HepG2 (cell line): ENCODE measurements around the gene ZNF19. TPM values are rescaled to one million over a fixed set of nuclear protein-coding genes. Genes with fewer than 3 reads are reported as not detected.

Experiments
- ARID4A ChIP-seq: sonication (generic); formaldehyde crosslinking; IDR thresholded peaks from 2 replicates; pipeline ENCODE4 v1.5.0; 2020; ENCODE audit warnings: mild to moderate bottlenecking, missing genetic modification reagents, borderline replicate concordance
- CREB1 ChIP-seq, 2 experiments: fragments of 450-650 bp in 1 of 2; IDR thresholded peaks; 2 replicates each; pipeline ENCODE4 v1.6.1; 2016 to 2017; ENCODE audit warnings: control low read depth in 1 of 2, mild to moderate bottlenecking in 1 of 2, missing compliant biosample characterization in 1 of 2, missing genetic modification characterization in 1 of 2
- EEA1 ChIP-seq: sonication (generic); formaldehyde crosslinking; IDR thresholded peaks from 2 replicates; pipeline ENCODE4 v1.5.1; 2020; ENCODE audit warnings: mild to moderate bottlenecking, missing genetic modification reagents, borderline replicate concordance
- HNF4G ChIP-seq, 2 experiments: sonication (generic) in 1 of 2; formaldehyde crosslinking in 1 of 2; IDR thresholded peaks; 2 replicates each; pipeline versions ENCODE4 v1.4.0 to v1.6.1; 2011 to 2020; ENCODE audit warnings: borderline replicate concordance in 2 of 2, low read depth in 2 of 2, mild to moderate bottlenecking in 2 of 2, low read length in 1 of 2, missing genetic modification reagents in 1 of 2, moderate library complexity in 1 of 2
- ISL2 ChIP-seq: sonication (generic); formaldehyde crosslinking; IDR thresholded peaks from 2 replicates; pipeline ENCODE4 v1.5.0; 2020; ENCODE audit warnings: missing genetic modification reagents
- KDM6A ChIP-seq: IDR thresholded peaks from 2 replicates; pipeline ENCODE4 v1.6.1; 2016; ENCODE audit warnings: low read depth
- LCORL ChIP-seq, 2 experiments: fragments of 450-650 bp in 1 of 2; sonication (generic) in 1 of 2; formaldehyde crosslinking in 1 of 2; IDR thresholded peaks; 2 replicates each; pipeline versions ENCODE4 v1.5.0 to v1.6.1; 2017 to 2020; ENCODE audit warnings: antibody characterized with exemption in 1 of 2, missing genetic modification reagents in 1 of 2
- NBN ChIP-seq: fragments of 450-650 bp; conservative IDR thresholded peaks from 2 replicates; pipeline ENCODE4 v1.6.1; 2017
- NFE2 ChIP-seq: sonication (generic); formaldehyde crosslinking; IDR thresholded peaks from 2 replicates; pipeline ENCODE4 v1.4.0; 2020; ENCODE audit warnings: missing genetic modification reagents
- PREB ChIP-seq: sonication (generic); formaldehyde crosslinking; IDR thresholded peaks from 2 replicates; pipeline ENCODE4 v1.4.0; 2020; ENCODE audit warnings: missing genetic modification reagents
- SRSF1 ChIP-seq: fragments of 200-400 bp; formaldehyde crosslinking; optimal IDR thresholded peaks from 2 replicates; pipeline ENCODE3; 2017; ENCODE audit warnings: mild to moderate bottlenecking, low read depth, low read length, moderate library complexity
- TBL1XR1 ChIP-seq: fragments of 150-350 bp; IDR thresholded peaks from 2 replicates; pipeline ENCODE4 v1.6.1; 2014; ENCODE audit warnings: borderline replicate concordance, low read length; ENCODE audit not compliant: partially characterized antibody
- ZEB1 ChIP-seq: IDR thresholded peaks from 2 replicates; pipeline ENCODE4 v1.6.1; 2012; ENCODE audit warnings: mild to moderate bottlenecking, low read depth, inconsistent platforms; ENCODE audit not compliant: insufficient replicate concordance
- ZMYM4 ChIP-seq: sonication (generic); formaldehyde crosslinking; IDR thresholded peaks from 2 replicates; pipeline ENCODE4 v1.8.1; 2023; ENCODE audit warnings: mild to moderate bottlenecking, missing genetic modification reagents
- ZNF12 ChIP-seq: sonication (generic); formaldehyde crosslinking; IDR thresholded peaks from 2 replicates; pipeline ENCODE4 v1.5.0; 2020; ENCODE audit warnings: missing genetic modification reagents
- ZNF138 ChIP-seq: sonication (generic); formaldehyde crosslinking; IDR thresholded peaks from 2 replicates; pipeline ENCODE4 v1.5.0; 2020; ENCODE audit warnings: mild to moderate bottlenecking, low read depth, missing genetic modification reagents
- ZNF607 ChIP-seq: sonication (generic); formaldehyde crosslinking; IDR thresholded peaks from 2 replicates; pipeline ENCODE4 v1.5.1; 2020; ENCODE audit warnings: missing genetic modification reagents, mild to moderate bottlenecking, borderline replicate concordance
- ZNF616 ChIP-seq: sonication (generic); formaldehyde crosslinking; IDR thresholded peaks from 2 replicates; pipeline ENCODE4 v1.5.0; 2020; ENCODE audit warnings: low read depth, mild to moderate bottlenecking, missing genetic modification reagents
- ZNF784 ChIP-seq: sonication (generic); formaldehyde crosslinking; IDR thresholded peaks from 2 replicates; pipeline ENCODE4 v1.5.1; 2020; ENCODE audit warnings: missing genetic modification reagents, mild to moderate bottlenecking, borderline replicate concordance
- ZSCAN5A ChIP-seq: sonication (generic); formaldehyde crosslinking; IDR thresholded peaks from 2 replicates; pipeline ENCODE4 v1.8.0; 2022; ENCODE audit warnings: mild to moderate bottlenecking, missing genetic modification reagents, borderline replicate concordance
- polyA plus RNA-seq, 8 experiments: library from polyadenylated mRNA; depleted of rRNA in 3 of 8; stranded (reverse) in 7 of 8; unstranded in 1 of 8; fragments of >200 nt; fragmentation: Illumina TruSeq in 4 of 8; extraction: Trizol in 4 of 8; gene quantifications; 2 replicates each; pipeline versions ENCODE4 v1.2.1 to v1.2.3, GENCODE V29; 2011 to 2016; ENCODE audit warnings: low read depth in 4 of 8, missing spikeins in 1 of 8, mixed read lengths in 1 of 8; ENCODE audit not compliant: insufficient read depth in 1 of 8
- total RNA-seq, 5 experiments: library from RNA; depleted of rRNA; stranded (reverse); fragments of >200 nt; fragmentation: Illumina TruSeq; extraction: Trizol; gene quantifications; 2 replicates each; pipeline ENCODE4 v1.2.3, GENCODE V29; 2016; ENCODE audit warnings: low read depth in 1 of 5

Gene ZNF19
- total and polyA plus RNA-seq, 2 of the 13 experiments (the other 11 are each of a cell fraction or from before 2014, with no cell fraction given) = 3.2 to 5.8 TPM

- TF ChIP-seq ZSCAN5A (CRISPR knock-in tag) = no peak
- no peak for TF ChIP-seq HNF4G (IDR thresholded peaks at IDR 0.05; ENCODE audit: borderline replicate concordance, low read depth, low read length)
- TF ChIP-seq HNF4G (CRISPR knock-in tag; IDR thresholded peaks at IDR 0.05; ENCODE audit: borderline replicate concordance, low read depth) = peak; percentile 90; the same call in 1 of the 2 replicates
- TF ChIP-seq ZNF138 = peak; percentile 75
- TF ChIP-seq ISL2 (CRISPR knock-in tag) = peak; percentile 86
- peak; percentile 92 for TF ChIP-seq SRSF1
- TF ChIP-seq ZMYM4 (CRISPR knock-in tag) = peak; percentile 92
- TF ChIP-seq NBN = no peak
- peak; percentile 94; the same call in 1 of the 2 replicates for TF ChIP-seq ZNF607 (CRISPR knock-in tag)
- TF ChIP-seq EEA1 = peak; percentile 94
- peak; percentile 36 for TF ChIP-seq ZEB1
- TF ChIP-seq ZNF616 (CRISPR knock-in tag) = 0 out of 2 replicates have a peak, but pooled peaks have one; percentile 29
- TF ChIP-seq TBL1XR1 = peak; percentile 55
- TF ChIP-seq ZNF12 (CRISPR knock-in tag) = no peak; the same call in 1 of the 2 replicates
- no peak for TF ChIP-seq LCORL (IDR thresholded peaks at IDR 0.05)
- peak; percentile 89 for TF ChIP-seq LCORL (CRISPR knock-in tag; IDR thresholded peaks at IDR 0.05)
- TF ChIP-seq NFE2 (CRISPR knock-in tag) = no peak
- peak; percentile 97 for TF ChIP-seq ZNF784
- TF ChIP-seq PREB (CRISPR knock-in tag) = peak; percentile 76; the same call in 1 of the 2 replicates
- peak; percentile 96 for TF ChIP-seq CREB1 (IDR thresholded peaks at IDR 0.05)
- peak; percentile 100 for TF ChIP-seq CREB1 (CRISPR knock-in tag; IDR thresholded peaks at IDR 0.05)
- TF ChIP-seq ARID4A (CRISPR knock-in tag) = peak; percentile 100
- no peak; the same call in 1 of the 2 replicates for TF ChIP-seq KDM6A (CRISPR knock-in tag)
These were observed 27.2 kb downstream of the ZNF19 start, which contains the start of gene ZNF23 (continued) for GRCh38 chr16:71461686-71462648.
